GM23248 (cell line): ENCODE data around the gene ALG14.

ENCODE experiments used
- EZH2 ChIP-seq: fragments of 200-600 bp; sonication (generic); IDR thresholded peaks from 2 replicates; pipeline ENCODE4 v1.6.1; 2018; ENCODE audit warnings: antibody characterized with exemption, mild to moderate bottlenecking; ENCODE audit not compliant: insufficient read depth, poor library complexity, severe bottlenecking
- EZH2phosphoT487 ChIP-seq: fragments of 200-600 bp; sonication (generic); IDR thresholded peaks from 2 replicates; pipeline ENCODE4 v1.6.1; 2018; ENCODE audit warnings: antibody characterized with exemption, moderate library complexity, mild to moderate bottlenecking, low read depth; ENCODE audit not compliant: insufficient read depth

DNA sequence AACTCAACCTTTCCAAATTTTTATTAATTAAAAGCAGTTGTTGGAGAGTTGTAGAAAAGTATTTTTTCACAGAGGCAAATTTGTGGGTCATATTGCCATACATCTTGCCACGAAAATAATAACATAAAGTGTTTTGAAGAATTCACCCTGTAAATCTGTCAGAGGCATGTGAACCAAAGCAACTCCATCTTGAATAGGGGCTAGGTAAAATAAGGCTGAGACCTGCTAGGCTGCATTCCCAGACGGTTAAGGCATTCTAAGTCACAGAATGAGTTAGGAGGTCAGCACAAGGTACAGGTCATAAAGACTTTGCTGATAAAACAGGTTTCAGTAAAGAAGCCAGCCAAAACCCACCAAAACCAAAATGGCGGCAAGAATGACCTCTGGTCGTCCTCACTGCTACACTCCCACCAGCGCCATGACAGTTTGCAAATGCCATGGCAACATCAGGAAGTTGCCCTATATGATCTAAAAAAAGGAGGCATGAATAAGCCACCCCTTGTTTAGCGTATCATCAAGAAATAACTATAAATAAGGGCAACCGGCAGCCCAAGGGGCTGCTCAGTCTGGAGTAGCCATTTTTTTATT is 141.4 kb downstream of the ALG14 start:
- TF ChIP-seq EZH2 (no peak), EZH2phosphoT487 (no peak)
